Measurements from ENCODE around the gene ZNF462. TPM values are rescaled to one million over a fixed set of nuclear protein-coding genes. Genes with fewer than 3 reads are reported as not detected.

The ZNF462 gene
- total RNA-seq, 3 donors from 2014 or later (not counting 1 experiment from before 2014, with no cell fraction given), result 0.33 to 0.93 (median 0.35) TPM

DNA sequence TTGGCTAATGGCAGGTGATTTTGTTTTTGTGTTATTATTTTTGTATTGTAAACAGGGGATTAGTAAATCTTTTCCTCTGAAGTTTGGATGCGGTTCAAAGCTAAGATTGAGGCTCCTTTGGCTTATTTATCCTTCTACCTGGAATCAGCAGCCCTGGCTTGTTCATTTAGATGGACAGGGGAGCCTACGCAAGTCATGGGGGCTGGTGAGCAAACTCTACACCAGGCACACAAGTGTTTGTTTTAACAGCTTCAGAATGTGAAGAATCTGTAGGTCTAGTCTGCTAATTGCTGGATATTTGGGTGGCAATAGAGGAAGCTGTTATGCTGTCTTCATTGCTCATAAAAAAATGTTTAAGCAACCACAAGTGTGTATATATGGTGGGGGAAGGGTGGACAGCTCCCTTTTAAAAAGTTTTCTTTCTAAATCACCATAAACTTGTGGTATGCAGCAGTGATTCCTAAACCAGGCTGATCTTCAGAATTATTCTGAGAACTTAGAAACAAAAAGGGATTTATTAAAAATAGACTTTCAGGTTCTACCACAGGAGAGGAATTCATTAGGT, 20.7 kb downstream of the ZNF462 start:
- H3K27ac ChIP-seq (ENCODE audit: low read length), result no peak overlapping the region
- H3K27ac Mint-ChIP-seq, result no peak overlapping the region
- no peak overlapping the region for H3K4me3 ChIP-seq (ENCODE audit: low read length)
- no peaks in the 10 kb centered on the region for H3K36me3 ChIP-seq (ENCODE audit: control insufficient read depth, insufficient read depth, low read length)
- H3K27me3 Mint-ChIP-seq (ENCODE audit: low read depth in 2 of 2), result no peaks in the 10 kb centered on the region
- ATAC-seq (no peak), DNase-seq (no peak)
- WGBS (ENCODE audit: insufficient coverage), result 92% methylated on average over 2 of the region's 2 CpGs
- peaks cover 17 to 18% of the 10 kb centered on the region in 2 donors for H3K4me1 Mint-ChIP-seq
- H3K9me3 ChIP-seq (ENCODE audit: control insufficient read depth, insufficient read depth, low read length), result no peaks in the 10 kb centered on the region
- no peak for TF ChIP-seq CTCF (IDR thresholded peaks at IDR 0.05)
- H3K9me3 Mint-ChIP-seq, result peaks cover 0 to 3% of the 10 kb centered on the region in 2 donors
- H3K27me3 ChIP-seq (ENCODE audit: control insufficient read depth, insufficient read depth, low read length), result no peaks in the 10 kb centered on the region
- intact Hi-C loops (cut with micrococcal nuclease), result no loop called here
- peak overlapping the region; percentile 18 for H3K4me3 Mint-ChIP-seq
- no peaks in the 10 kb centered on the region for H3K36me3 Mint-ChIP-seq
- H3K4me1 ChIP-seq (ENCODE audit: control insufficient read depth, insufficient read depth, low read length), result no peaks in the 10 kb centered on the region

GRCh38 chr9:106885451-106885850, 22.5 kb downstream of the ZNF462 start:
- Mint-ChIP-seq H3K27ac (no peak overlapping the region), H3K4me1 (peaks cover 17 to 18% of the 10 kb centered on the region in 2 donors), H3K27me3 (ENCODE audit: low read depth in 2 of 2) (no peaks in the 10 kb centered on the region), H3K4me3 (no peak overlapping the region), H3K9me3 (peaks cover 0 to 3% of the 10 kb centered on the region in 2 donors), H3K36me3 (no peaks in the 10 kb centered on the region)
- TF ChIP-seq CTCF (IDR thresholded peaks at IDR 0.05), result no peak
- Histone ChIP-seq H3K36me3 (ENCODE audit: control insufficient read depth, insufficient read depth, low read length) (no peaks in the 10 kb centered on the region), H3K4me1 (ENCODE audit: control insufficient read depth, insufficient read depth, low read length) (no peaks in the 10 kb centered on the region), H3K27me3 (ENCODE audit: control insufficient read depth, insufficient read depth, low read length) (no peaks in the 10 kb centered on the region), H3K9me3 (ENCODE audit: control insufficient read depth, insufficient read depth, low read length) (no peaks in the 10 kb centered on the region), H3K27ac (ENCODE audit: low read length) (no peak overlapping the region), H3K4me3 (ENCODE audit: low read length) (no peak overlapping the region)
- WGBS (ENCODE audit: insufficient coverage), result 93% methylated on average over 2 of the region's 2 CpGs
- ATAC-seq, result no peak
- intact Hi-C loops (cut with micrococcal nuclease), result no loop called here
- no peak for DNase-seq

GRCh38 chr9:106886111-106887046, 23.4 kb downstream of the ZNF462 start:
- no peaks in the 10 kb centered on the region for H3K36me3 ChIP-seq (ENCODE audit: control insufficient read depth, insufficient read depth, low read length)
- no peak for TF ChIP-seq CTCF (IDR thresholded peaks at IDR 0.05)
- Mint-ChIP-seq H3K4me1 (peaks cover 17 to 18% of the 10 kb centered on the region in 2 donors), H3K9me3 (peaks cover 0 to 3% of the 10 kb centered on the region in 2 donors), H3K4me3 (no peak overlapping the region), H3K27me3 (ENCODE audit: low read depth in 2 of 2) (no peaks in the 10 kb centered on the region), H3K36me3 (no peaks in the 10 kb centered on the region), H3K27ac (no peak overlapping the region)
- no peaks in the 10 kb centered on the region for H3K4me1 ChIP-seq (ENCODE audit: control insufficient read depth, insufficient read depth, low read length)
- intact Hi-C loops (cut with micrococcal nuclease), result no loop called here
- H3K27me3 ChIP-seq (ENCODE audit: control insufficient read depth, insufficient read depth, low read length), result no peaks in the 10 kb centered on the region
- no peaks in the 10 kb centered on the region for H3K9me3 ChIP-seq (ENCODE audit: control insufficient read depth, insufficient read depth, low read length)
- WGBS (ENCODE audit: insufficient coverage), result 90% methylated on average over 5 of the region's 6 CpGs
- DNase-seq (no peak), ATAC-seq (no peak)
- H3K27ac ChIP-seq (ENCODE audit: low read length), result no peak overlapping the region
- H3K4me3 ChIP-seq (ENCODE audit: low read length), result no peak overlapping the region
